ENCODE results near the gene XYLB. TPM values are rescaled to one million over a fixed set of nuclear protein-coding genes. Genes with fewer than 3 reads are reported as not detected.

XYLB gene
- total and polyA plus RNA-seq, 2 of the 13 experiments (the other 11 are each of a cell fraction or from before 2014, with no cell fraction given) = 25.9 to 30.0 TPM

GRCh38 chr3:38362825-38363224 is 16.2 kb downstream of the XYLB start (continued):
- TF ChIP-seq, protein P1, sequence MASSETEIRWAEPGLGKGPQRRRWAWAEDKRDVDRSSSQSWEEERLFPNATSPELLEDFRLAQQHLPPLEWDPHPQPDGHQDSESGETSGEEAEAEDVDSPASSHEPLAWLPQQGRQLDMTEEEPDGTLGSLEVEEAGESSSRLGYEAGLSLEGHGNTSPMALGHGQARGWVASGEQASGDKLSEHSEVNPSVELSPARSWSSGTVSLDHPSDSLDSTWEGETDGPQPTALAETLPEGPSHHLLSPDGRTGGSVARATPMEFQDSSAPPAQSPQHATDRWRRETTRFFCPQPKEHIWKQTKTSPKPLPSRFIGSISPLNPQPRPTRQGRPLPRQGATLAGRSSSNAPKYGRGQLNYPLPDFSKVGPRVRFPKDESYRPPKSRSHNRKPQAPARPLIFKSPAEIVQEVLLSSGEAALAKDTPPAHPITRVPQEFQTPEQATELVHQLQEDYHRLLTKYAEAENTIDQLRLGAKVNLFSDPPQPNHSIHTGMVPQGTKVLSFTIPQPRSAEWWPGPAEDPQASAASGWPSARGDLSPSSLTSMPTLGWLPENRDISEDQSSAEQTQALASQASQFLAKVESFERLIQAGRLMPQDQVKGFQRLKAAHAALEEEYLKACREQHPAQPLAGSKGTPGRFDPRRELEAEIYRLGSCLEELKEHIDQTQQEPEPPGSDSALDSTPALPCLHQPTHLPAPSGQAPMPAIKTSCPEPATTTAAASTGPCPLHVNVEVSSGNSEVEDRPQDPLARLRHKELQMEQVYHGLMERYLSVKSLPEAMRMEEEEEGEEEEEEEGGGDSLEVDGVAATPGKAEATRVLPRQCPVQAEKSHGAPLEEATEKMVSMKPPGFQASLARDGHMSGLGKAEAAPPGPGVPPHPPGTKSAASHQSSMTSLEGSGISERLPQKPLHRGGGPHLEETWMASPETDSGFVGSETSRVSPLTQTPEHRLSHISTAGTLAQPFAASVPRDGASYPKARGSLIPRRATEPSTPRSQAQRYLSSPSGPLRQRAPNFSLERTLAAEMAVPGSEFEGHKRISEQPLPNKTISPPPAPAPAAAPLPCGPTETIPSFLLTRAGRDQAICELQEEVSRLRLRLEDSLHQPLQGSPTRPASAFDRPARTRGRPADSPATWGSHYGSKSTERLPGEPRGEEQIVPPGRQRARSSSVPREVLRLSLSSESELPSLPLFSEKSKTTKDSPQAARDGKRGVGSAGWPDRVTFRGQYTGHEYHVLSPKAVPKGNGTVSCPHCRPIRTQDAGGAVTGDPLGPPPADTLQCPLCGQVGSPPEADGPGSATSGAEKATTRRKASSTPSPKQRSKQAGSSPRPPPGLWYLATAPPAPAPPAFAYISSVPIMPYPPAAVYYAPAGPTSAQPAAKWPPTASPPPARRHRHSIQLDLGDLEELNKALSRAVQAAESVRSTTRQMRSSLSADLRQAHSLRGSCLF (CRISPR knock-in tag; IDR thresholded peaks at IDR 0.05; ENCODE audit: borderline replicate concordance) = no peak
- TF ChIP-seq ZNF674 (CRISPR knock-in tag; IDR thresholded peaks at IDR 0.05; ENCODE audit: low read depth) = no peak
- no peak for TF ChIP-seq SAP130 (CRISPR knock-in tag; IDR thresholded peaks at IDR 0.05; ENCODE audit: low read depth)
- TF ChIP-seq SSRP1 (CRISPR knock-in tag; IDR thresholded peaks at IDR 0.05) = no peak

- WGBS (ENCODE audit: low lambda C conversion rate) = 100% methylated on average over 4 of the region's 6 CpGs
- Histone ChIP-seq H3K27ac (ENCODE audit: extremely low read length, insufficient read depth, low read length) (no peak overlapping the region), H3K36me3 (replicated peaks in 1 of 2; ENCODE audit: control insufficient read depth in 1 of 2, insufficient read depth in 2 of 2, low read length in 2 of 2) (peaks cover 33 to 94% of the 10 kb centered on the region in 2 experiments), H3K4me2 (ENCODE audit: low read depth, low read length) (no peak overlapping the region), H3K4me1 (ENCODE audit: insufficient read depth, low read length) (no peaks in the 10 kb centered on the region), H3K79me2 (ENCODE audit: insufficient read depth, low read length) (peaks cover 3% of the 10 kb centered on the region), H3K9me3 (ENCODE audit: low read length) (no peaks in the 10 kb centered on the region), H2AFZ (ENCODE audit: low read length) (no peak overlapping the region), H3K27me3 (ENCODE audit: control insufficient read depth in 1 of 2, insufficient read depth in 2 of 2, low read length in 2 of 2) (no peaks in the 10 kb centered on the region), H4K20me1 (ENCODE audit: insufficient read depth, low read length) (no peaks in the 10 kb centered on the region), H3K9ac (ENCODE audit: insufficient read depth, low read depth, low read length) (no peak overlapping the region), H3K4me3 (replicated peaks in 1 of 3; ENCODE audit: insufficient read depth in 1 of 3, low read depth in 2 of 3, low read length in 3 of 3) (no peak overlapping the region)
- CTCF ChIA-PET (ENCODE audit: low intra/inter-chr PET ratio, low total read pairs) = no interaction called here
- no peak for FAIRE-seq
- TF ChIP-seq, protein P2, sequence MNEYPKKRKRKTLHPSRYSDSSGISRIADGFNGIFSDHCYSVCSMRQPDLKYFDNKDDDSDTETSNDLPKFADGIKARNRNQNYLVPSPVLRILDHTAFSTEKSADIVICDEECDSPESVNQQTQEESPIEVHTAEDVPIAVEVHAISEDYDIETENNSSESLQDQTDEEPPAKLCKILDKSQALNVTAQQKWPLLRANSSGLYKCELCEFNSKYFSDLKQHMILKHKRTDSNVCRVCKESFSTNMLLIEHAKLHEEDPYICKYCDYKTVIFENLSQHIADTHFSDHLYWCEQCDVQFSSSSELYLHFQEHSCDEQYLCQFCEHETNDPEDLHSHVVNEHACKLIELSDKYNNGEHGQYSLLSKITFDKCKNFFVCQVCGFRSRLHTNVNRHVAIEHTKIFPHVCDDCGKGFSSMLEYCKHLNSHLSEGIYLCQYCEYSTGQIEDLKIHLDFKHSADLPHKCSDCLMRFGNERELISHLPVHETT (CRISPR knock-in tag; conservative IDR thresholded peaks at IDR 0.05) = no peak
- TF ChIP-seq NR0B2 (CRISPR knock-in tag; IDR thresholded peaks at IDR 0.05) = no peak
- TF ChIP-seq RBM22 (optimal IDR thresholded peaks at IDR 0.05; ENCODE audit: low read length) = peak; percentile 36
- 0 out of 2 replicates have a peak, but pooled peaks have one; percentile 58 for TF ChIP-seq ZNF24 (IDR thresholded peaks at IDR 0.05)
- TF ChIP-seq MNT (IDR thresholded peaks at IDR 0.05) = peak; percentile 73
- TF ChIP-seq, protein P3, sequence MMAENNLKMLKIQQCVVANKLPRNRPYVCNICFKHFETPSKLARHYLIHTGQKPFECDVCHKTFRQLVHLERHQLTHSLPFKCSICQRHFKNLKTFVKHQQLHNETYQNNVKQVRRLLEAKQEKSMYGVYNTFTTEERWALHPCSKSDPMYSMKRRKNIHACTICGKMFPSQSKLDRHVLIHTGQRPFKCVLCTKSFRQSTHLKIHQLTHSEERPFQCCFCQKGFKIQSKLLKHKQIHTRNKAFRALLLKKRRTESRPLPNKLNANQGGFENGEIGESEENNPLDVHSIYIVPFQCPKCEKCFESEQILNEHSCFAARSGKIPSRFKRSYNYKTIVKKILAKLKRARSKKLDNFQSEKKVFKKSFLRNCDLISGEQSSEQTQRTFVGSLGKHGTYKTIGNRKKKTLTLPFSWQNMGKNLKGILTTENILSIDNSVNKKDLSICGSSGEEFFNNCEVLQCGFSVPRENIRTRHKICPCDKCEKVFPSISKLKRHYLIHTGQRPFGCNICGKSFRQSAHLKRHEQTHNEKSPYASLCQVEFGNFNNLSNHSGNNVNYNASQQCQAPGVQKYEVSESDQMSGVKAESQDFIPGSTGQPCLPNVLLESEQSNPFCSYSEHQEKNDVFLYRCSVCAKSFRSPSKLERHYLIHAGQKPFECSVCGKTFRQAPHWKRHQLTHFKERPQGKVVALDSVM (CRISPR knock-in tag; IDR thresholded peaks at IDR 0.05) = no peak
- no TSS peak for BruUV-seq (replicated peaks)
- intact Hi-C loops (cut with micrococcal nuclease; ENCODE audit: unreplicated experiment) (no loop called here), in situ Hi-C loops (cut with HindIII; ENCODE audit: extremely low pct_ligation_motif_present, low pct_unique_long_range_greater_than_20kb) (no loop called here)
- POLR2A ChIA-PET = interaction anchor here (1.0 kb wide), 1 partner anchor 17 kb away, joined by 3 read pairs; no protein-coding TSS in a partner anchor
- ATAC-seq = no peak
- DNase-seq (ENCODE audit: low spot score) = no peak
These were observed 18.3 kb downstream of the XYLB start for GRCh38 chr3:38364721-38365400.

Data from HepG2 (cell line).